GM18511 (cell line): ENCODE results near the gene ZNF581.

Source experiments
- ATAC-seq: cut with Tn5 transposase; IDR thresholded peaks from one replicate; pipeline ENCODE4 v1.9.1; 2021; ENCODE audit warnings: mild to moderate bottlenecking, moderate library complexity; ENCODE audit not compliant: unreplicated experiment

ZNF581 gene

DNA sequence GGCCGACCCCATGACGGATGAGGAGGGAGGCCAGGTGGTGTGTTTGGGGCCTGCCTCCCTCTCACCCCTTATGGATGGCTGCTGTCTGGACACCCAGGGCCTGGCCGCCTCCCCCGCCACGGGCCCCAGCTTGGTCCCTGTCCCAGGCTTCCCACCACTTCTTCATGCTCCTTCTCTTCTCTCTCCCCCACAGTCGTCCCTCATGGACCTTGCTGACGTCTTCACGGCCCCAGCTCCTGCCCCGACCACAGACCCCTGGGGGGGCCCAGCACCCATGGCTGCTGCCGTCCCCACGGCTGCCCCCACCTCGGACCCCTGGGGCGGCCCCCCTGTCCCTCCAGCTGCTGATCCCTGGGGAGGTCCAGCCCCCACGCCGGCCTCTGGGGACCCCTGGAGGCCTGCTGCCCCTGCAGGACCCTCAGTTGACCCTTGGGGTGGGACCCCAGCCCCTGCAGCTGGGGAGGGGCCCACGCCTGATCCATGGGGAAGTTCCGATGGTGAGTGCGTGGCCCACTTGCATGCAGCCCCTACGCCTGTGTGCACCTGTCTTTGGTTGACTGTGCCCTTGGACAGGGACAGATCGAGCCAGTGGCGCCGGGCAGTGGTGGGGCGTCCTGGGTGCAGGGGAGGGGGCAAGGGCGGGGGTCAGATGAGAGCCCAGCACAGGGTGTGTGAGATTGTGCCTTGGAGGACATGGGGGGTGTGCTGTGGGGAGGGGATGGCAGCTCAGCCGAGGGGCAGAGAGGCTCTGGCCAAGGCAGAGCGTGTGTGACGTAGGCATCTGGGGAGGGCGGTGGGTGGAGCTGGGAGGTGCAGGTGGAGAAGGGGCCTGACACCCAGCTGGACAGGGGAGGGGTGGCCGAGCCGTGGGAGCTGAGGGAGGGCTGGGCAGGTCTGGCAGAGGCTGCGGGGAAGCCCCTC lies 48.4 kb downstream of the ZNF581 start:
- ATAC-seq = no peak

DNA sequence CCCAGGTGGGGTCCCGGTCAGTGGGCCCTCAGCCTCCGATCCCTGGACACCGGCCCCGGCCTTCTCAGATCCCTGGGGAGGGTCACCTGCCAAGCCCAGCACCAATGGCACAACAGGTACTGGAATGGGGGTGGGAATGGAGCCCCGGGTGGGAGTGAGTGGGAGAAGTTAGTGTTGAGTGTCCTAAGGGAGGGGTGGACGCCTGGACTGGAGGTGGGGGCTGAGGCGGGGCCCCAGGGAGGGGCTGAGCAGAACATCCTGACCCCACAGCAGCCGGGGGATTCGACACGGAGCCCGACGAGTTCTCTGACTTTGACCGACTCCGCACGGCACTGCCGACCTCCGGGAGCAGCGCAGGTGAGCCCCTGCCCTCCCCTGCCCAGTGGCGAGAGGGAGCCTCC lies 49.2 kb downstream of the ZNF581 start:
- no peak for ATAC-seq

DNA sequence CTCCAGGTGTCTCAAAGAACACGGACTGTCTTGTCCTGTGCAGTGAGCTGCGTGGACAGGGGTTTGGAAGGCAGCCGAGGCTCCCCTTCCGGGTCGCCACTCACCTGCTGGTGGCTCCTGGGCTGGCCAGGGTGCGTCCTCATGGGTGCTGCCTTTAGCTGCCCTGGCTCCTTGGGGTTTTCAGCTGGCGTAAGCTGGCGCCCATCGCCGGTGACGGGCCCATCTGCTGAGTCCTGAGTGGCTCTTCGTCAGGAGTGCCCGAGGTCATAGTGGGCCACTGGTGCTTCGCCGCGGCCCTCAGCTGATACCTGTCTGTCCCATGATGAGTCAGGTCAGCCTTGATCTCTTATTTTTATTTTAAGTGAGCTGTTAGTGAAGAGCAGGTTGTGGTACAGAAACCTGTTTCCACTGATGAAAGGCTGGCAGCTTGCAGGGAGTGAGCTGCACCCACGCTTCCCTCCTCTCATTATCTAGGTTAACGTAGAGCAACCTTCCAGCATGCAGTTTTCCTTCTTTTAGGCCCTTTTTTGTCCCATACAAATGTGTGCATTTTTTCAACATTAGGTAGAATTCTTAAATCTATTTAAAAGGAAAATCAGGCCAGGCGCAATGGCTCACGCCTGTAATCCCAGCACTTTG lies 50.0 kb downstream of the ZNF581 start:
- ATAC-seq = no peak

DNA sequence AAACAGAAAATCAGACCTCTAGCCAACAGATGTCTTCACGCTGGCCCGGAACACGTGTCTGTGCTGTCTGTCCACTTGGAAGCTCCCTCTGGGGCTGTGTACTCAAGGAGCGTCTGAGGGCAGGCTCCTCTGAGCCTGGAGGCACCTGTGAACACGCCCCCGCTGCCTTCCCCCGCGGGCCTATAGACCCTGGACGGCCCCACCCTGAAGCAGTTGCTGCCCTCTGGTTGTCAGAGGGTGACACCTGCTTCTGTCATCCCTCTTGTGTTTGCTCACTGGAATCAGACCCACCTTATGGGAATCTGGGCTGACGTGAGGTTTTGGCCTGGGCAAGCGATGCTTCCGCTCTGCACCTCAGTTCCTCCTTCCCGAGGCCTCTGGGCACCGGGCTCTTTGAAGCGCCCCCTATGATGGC lies 50.8 kb downstream of the ZNF581 start:
- ATAC-seq = no peak

DNA sequence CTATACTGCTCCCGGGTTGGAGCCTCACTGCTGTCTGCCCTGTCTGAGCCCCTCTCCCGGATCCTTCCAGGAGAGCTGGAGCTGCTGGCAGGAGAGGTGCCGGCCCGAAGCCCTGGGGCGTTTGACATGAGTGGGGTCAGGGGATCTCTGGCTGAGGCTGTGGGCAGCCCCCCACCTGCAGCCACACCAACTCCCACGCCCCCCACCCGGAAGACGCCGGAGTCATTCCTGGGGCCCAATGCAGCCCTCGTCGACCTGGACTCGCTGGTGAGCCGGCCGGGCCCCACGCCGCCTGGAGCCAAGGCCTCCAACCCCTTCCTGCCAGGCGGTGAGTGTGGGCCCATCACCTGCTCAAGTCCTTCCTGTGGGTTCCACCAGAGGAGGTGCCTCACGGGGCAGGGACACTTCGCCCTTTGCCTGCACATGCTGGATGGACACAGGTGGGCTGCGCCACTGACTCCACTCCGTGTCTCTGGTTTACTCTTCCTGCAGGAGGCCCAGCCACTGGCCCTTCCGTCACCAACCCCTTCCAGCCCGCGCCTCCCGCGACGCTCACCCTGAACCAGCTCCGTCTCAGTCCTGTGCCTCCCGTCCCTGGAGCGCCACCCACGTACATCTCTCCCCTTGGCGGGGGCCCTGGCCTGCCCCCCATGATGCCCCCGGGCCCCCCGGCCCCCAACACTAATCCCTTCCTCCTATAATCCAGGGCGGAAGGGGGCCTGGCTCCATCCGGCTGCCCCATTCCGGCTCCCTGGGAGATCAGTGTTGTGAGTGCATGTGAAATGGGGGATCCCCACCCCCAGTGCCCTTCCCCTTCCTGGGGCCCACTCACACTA lies 51.4 kb downstream of the ZNF581 start:
- ATAC-seq = no peak
